ENCODE measurements around the gene AHNAK2.

DNA sequence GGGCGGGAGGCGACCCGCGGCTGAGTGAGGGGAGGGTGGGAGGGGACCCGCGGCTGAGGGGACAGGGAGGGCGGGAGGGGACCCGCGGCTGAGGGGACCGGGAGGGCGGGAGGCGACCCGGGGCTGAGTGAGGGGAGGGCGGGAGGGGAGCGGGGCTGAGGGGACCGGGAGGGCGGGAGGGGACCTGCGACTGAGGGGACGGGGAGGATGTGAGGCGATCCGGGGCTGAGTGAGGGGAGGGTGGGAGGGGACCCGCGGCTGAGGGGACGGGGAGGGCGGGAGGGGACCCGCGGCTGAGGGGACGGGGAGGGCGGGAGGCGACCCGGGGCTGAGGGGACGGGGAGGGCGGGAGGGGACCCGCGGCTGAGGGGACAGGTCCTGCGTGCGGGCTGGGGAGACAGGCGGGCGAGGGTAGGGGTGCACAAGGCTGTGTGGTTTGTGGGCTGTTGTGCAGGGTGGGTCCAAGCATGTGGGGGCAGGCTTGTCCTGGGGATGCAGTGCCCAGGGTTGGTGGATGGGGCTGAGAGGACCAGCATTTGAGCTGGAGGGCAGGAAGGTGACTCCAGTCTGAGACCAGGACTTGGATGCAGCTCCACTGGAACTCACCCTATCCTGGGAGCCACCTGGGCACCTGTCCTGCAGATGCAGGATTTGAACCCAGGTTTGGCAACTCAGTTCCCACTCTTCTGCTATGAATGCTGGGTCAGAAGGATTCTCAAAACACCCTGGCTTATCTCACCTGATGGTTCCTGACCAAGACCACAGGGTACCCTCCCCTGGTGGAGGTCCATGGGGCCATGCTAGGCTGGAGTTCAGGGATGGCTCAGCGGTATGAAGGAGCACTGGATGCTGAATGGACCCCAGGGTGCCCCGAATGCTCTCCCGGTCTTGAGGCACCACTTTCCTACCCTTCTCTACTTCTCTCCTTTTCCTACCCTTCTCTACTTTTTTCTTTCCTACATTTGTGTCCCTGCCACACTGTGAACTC is 44.1 kb downstream of the AHNAK2 start:
- TF ChIP-seq MYNN (IDR thresholded peaks at IDR 0.05): no peak
- no peak for TF ChIP-seq MYNN (CRISPR knock-in tag; IDR thresholded peaks at IDR 0.05)
- TF ChIP-seq FOXM1 (IDR thresholded peaks at IDR 0.05; ENCODE audit: low read depth): no peak
- TF ChIP-seq FOXM1 (CRISPR knock-in tag; IDR thresholded peaks at IDR 0.05; ENCODE audit: low read depth): no peak
- TF ChIP-seq, protein P1, sequence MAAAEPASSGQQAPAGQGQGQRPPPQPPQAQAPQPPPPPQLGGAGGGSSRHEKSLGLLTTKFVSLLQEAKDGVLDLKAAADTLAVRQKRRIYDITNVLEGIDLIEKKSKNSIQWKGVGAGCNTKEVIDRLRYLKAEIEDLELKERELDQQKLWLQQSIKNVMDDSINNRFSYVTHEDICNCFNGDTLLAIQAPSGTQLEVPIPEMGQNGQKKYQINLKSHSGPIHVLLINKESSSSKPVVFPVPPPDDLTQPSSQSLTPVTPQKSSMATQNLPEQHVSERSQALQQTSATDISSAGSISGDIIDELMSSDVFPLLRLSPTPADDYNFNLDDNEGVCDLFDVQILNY (CRISPR knock-in tag; IDR thresholded peaks at IDR 0.05): no peak

All from K562 (cell line).